HEK293 (cell line): ENCODE measurements around the gene RHOBTB3.

Experiments
- CTCF ChIA-PET: fragments of 350-600 bp; formaldehyde crosslinking; extraction: SDS; loops from one replicate; lab custom pipeline; 2021; ENCODE audit warnings: antibody characterized with exemption; lab: Yijun Ruan, JAX
- POLR2A ChIA-PET: fragments of 300-600 bp; formaldehyde crosslinking; extraction: SDS; loops from one replicate; lab custom pipeline; 2020; ENCODE audit warnings: antibody characterized with exemption, inconsistent platforms; lab: Yijun Ruan, JAX
- H3K27ac ChIP-seq: fragments of 200-500 bp; sonication (Bioruptor generic); 2 replicates; pipeline ENCODE4 v1.5.1; 2014; ENCODE audit warnings: low read depth, low read length, control low read depth, inconsistent platforms; ENCODE audit errors: extremely low read depth
- H3K36me3 ChIP-seq, 2 experiments: fragments of 200-500 bp in 1 of 2; sonication (Bioruptor generic) in 1 of 2; 1 replicate in 1 of 2; 2 replicates in 1 of 2; pipeline ENCODE4 v1.5.1; 2014 to 2017; ENCODE audit warnings: inconsistent platforms in 2 of 2, low read length in 2 of 2; ENCODE audit not compliant: control insufficient read depth in 2 of 2, insufficient read depth in 1 of 2
- H3K4me1 ChIP-seq: fragments of 200-500 bp; sonication (Bioruptor generic); 2 replicates; pipeline ENCODE4 v1.5.1; 2014; ENCODE audit warnings: mild to moderate bottlenecking, low read length, inconsistent platforms; ENCODE audit not compliant: control insufficient read depth, insufficient read depth
- H3K4me3 ChIP-seq: 2 replicates; pipeline ENCODE4 v1.5.1; 2011; ENCODE audit warnings: low read depth, mild to moderate bottlenecking, control low read depth, low read length, moderate library complexity
- H3K9me3 ChIP-seq: fragments of 200-500 bp; sonication (Bioruptor generic); 2 replicates; pipeline ENCODE4 v1.5.1; 2014; ENCODE audit warnings: low read depth, low read length, inconsistent platforms; ENCODE audit not compliant: control insufficient read depth, insufficient read depth
- CTCF ChIP-seq: fragments of 450-650 bp; formaldehyde crosslinking; IDR thresholded peaks from 2 replicates; pipeline ENCODE4 v1.5.1; 2016; ENCODE audit warnings: missing biosample characterization, missing genetic modification characterization
- KLF8 ChIP-seq: fragments of 450-650 bp; formaldehyde crosslinking; IDR thresholded peaks from 2 replicates; pipeline ENCODE4 v1.5.1; 2016; ENCODE audit warnings: missing biosample characterization, missing genetic modification characterization
- PBX3 ChIP-seq: sonication (generic); formaldehyde crosslinking; IDR thresholded peaks from 2 replicates; pipeline ENCODE4 v1.8.1; 2022; ENCODE audit warnings: mild to moderate bottlenecking, moderate library complexity, missing genetic modification reagents
- RBAK ChIP-seq: fragments of 450-650 bp; formaldehyde crosslinking; IDR thresholded peaks from 2 replicates; pipeline ENCODE4 v1.5.1; 2016; ENCODE audit warnings: missing biosample characterization, missing genetic modification characterization
- REST ChIP-seq: fragments of 450-650 bp; formaldehyde crosslinking; IDR thresholded peaks from 2 replicates; pipeline ENCODE4 v1.5.1; 2016; ENCODE audit warnings: missing biosample characterization, missing genetic modification characterization
- ZFP69B ChIP-seq: fragments of 450-650 bp; formaldehyde crosslinking; IDR thresholded peaks from 2 replicates; pipeline ENCODE4 v1.5.1; 2016; ENCODE audit warnings: missing biosample characterization, missing genetic modification characterization
- ZNF138 ChIP-seq: fragments of 450-650 bp; formaldehyde crosslinking; IDR thresholded peaks from 2 replicates; pipeline ENCODE4 v1.5.1; 2016; ENCODE audit warnings: missing biosample characterization, missing genetic modification characterization, borderline replicate concordance
- ZNF16 ChIP-seq: fragments of 450-650 bp; formaldehyde crosslinking; IDR thresholded peaks from 2 replicates; pipeline ENCODE4 v1.5.1; 2016; ENCODE audit warnings: low read depth, missing biosample characterization, missing genetic modification characterization
- ZNF501 ChIP-seq: fragments of 450-650 bp; formaldehyde crosslinking; IDR thresholded peaks from 2 replicates; pipeline ENCODE4 v1.5.1; 2016; ENCODE audit warnings: missing biosample characterization, missing genetic modification characterization
- ZNF549 ChIP-seq: fragments of 450-650 bp; IDR thresholded peaks from 2 replicates; pipeline ENCODE4 v1.5.1; 2018; ENCODE audit warnings: missing biosample characterization, missing genetic modification characterization, mild to moderate bottlenecking, inconsistent platforms, moderate library complexity
- ZNF580 ChIP-seq: fragments of 450-650 bp; formaldehyde crosslinking; IDR thresholded peaks from 2 replicates; pipeline ENCODE4 v1.5.1; 2016; ENCODE audit warnings: missing biosample characterization, missing genetic modification characterization
- ZNF585B ChIP-seq: fragments of 450-650 bp; formaldehyde crosslinking; IDR thresholded peaks from 2 replicates; pipeline ENCODE4 v1.5.1; 2016; ENCODE audit warnings: missing biosample characterization, missing genetic modification characterization
- ZNF600 ChIP-seq: fragments of 450-650 bp; formaldehyde crosslinking; IDR thresholded peaks from 2 replicates; pipeline ENCODE4 v1.5.1; 2016; ENCODE audit warnings: missing biosample characterization, missing genetic modification characterization
- ZNF768 ChIP-seq: fragments of 450-650 bp; formaldehyde crosslinking; IDR thresholded peaks from 2 replicates; pipeline ENCODE4 v1.5.1; 2018; ENCODE audit warnings: missing biosample characterization, mild to moderate bottlenecking, missing genetic modification characterization
- ZNF777 ChIP-seq: fragments of 450-650 bp; formaldehyde crosslinking; IDR thresholded peaks from 2 replicates; pipeline ENCODE4 v1.5.1; 2017; ENCODE audit warnings: missing biosample characterization, missing genetic modification characterization, borderline replicate concordance
- ZSCAN18 ChIP-seq: fragments of 450-650 bp; formaldehyde crosslinking; IDR thresholded peaks from 2 replicates; pipeline ENCODE4 v1.5.1; 2016; ENCODE audit warnings: missing biosample characterization, missing genetic modification characterization
- ZSCAN5A ChIP-seq: fragments of 450-650 bp; formaldehyde crosslinking; IDR thresholded peaks from 2 replicates; pipeline ENCODE4 v1.5.1; 2016; ENCODE audit warnings: missing biosample characterization, missing genetic modification characterization

The RHOBTB3 gene

GRCh38 chr5:95754545-95754944 is 23.4 kb downstream of the RHOBTB3 start (continued):
- TF ChIP-seq KLF8 (tag by site-specific recombination) (no peak), ZNF580 (tag by site-specific recombination) (no peak), ZNF585B (tag by site-specific recombination) (no peak), ZNF777 (tag by site-specific recombination) (no peak), ZNF549 (tag by site-specific recombination) (no peak), ZSCAN18 (tag by site-specific recombination) (no peak)

GRCh38 chr5:95759005-95759404 is 27.9 kb downstream of the RHOBTB3 start:
- Histone ChIP-seq H3K4me1 (peaks cover 11% of the 10 kb centered on the region), H3K4me3 (no peak overlapping the region)
- TF ChIP-seq ZNF16 (tag by site-specific recombination) (no peak), ZNF138 (no peak), RBAK (tag by site-specific recombination) (no peak), CTCF (tag by site-specific recombination) (no peak), PBX3 (CRISPR knock-in tag) (no peak), ZNF600 (no peak), ZNF501 (no peak), REST (tag by site-specific recombination) (no peak), ZNF768 (no peak), ZSCAN5A (tag by site-specific recombination) (no peak), ZFP69B (tag by site-specific recombination) (no peak)
- TF ChIP-seq, all 188 proteins: peak for 0
- no peaks in the 10 kb centered on the region for H3K9me3 ChIP-seq
- peaks cover 13 to 30% of the 10 kb centered on the region in 2 experiments; a peak in 2 of 3 replicates for H3K36me3 ChIP-seq
- ChIA-PET CTCF (interaction anchor here (1.2 kb wide), 2 partner anchors 23 to 95 kb away, joined by 3 read pairs; no protein-coding TSS in a partner anchor), POLR2A (interaction anchor here (1.3 kb wide), 1 partner anchor 28 kb away, joined by 3 read pairs; the partner anchor contains the start of gene RHOBTB3)
- no peak overlapping the region for H3K27ac ChIP-seq
